GM13977 (cell line): Measurements from ENCODE around the gene CCDC126.

Experiments
- DNase-seq: peaks from one replicate; pipeline ENCODE4 v3.0.0; 2012; ENCODE audit warnings: low spot score
- CTCF ChIP-seq: IDR thresholded peaks from 2 replicates; pipeline ENCODE4 v1.5.1; 2012; ENCODE audit warnings: mild to moderate bottlenecking, control low read depth; ENCODE audit not compliant: insufficient read depth; ENCODE audit errors: extremely low read depth, missing control alignments
- in situ Hi-C: fragments of 300-500 bp; cut with MboI; formaldehyde crosslinking; loops from one replicate; pipeline ENCODE4 v1.12.0; 2022; ENCODE audit warnings: low sequenced_read_pairs, low pct_unique_long_range_greater_than_20kb, mixed read lengths, inconsistent platforms; ENCODE audit not compliant: unreplicated experiment

The CCDC126 gene

GRCh38 chr7:23590529-23590928 is 6.7 kb upstream of the CCDC126 start:
- in situ Hi-C loops, result no loop called here
- no peak for TF ChIP-seq CTCF
- no peak for DNase-seq

- no peak for TF ChIP-seq CTCF
- peak; percentile 45 for DNase-seq
- in situ Hi-C loops, result no loop called here
These were observed 3.5 kb upstream of the CCDC126 start for GRCh38 chr7:23593706-23594105.

GRCh38 chr7:23594879-23595604 is 2.1 kb upstream of the CCDC126 start:
- peak; percentile 85 for DNase-seq
- TF ChIP-seq CTCF, result no peak
- in situ Hi-C loops, result no loop called here

GRCh38 chr7:23598296-23598695 is 1.1 kb downstream of the CCDC126 start:
- TF ChIP-seq CTCF, result no peak

GRCh38 chr7:23600236-23600635 is 3.1 kb downstream of the CCDC126 start:
- TF ChIP-seq CTCF, result no peak
- in situ Hi-C loops, result no loop called here
- DNase-seq, result no peak

More at GRCh38 chr7:23598296-23598695, 1.1 kb downstream of the CCDC126 start:
- in situ Hi-C loops, result no loop called here
- DNase-seq, result no peak

- no peak for TF ChIP-seq CTCF
- DNase-seq, result no peak
- in situ Hi-C loops, result no loop called here
These were observed 6.6 kb downstream of the CCDC126 start for GRCh38 chr7:23603632-23604295.
